HCT116 (cell line): ENCODE data around the gene MAPK1IP1L. TPM values are rescaled to one million over a fixed set of nuclear protein-coding genes. Genes with fewer than 3 reads are reported as not detected.

Experiments
- ATAC-seq: fragments of 200-7000 bp; cut with Tn5 transposase; 2 replicates; pipeline ENCODE4 v1.9.1; 2020; ENCODE audit warnings: mild to moderate bottlenecking, moderate library complexity
- BruUV-seq: library from RNA; stranded (reverse); fragments of 400-500 nt; replicated peaks from 2 replicates; lab custom pipeline; 2021; lab: Mats Ljungman, UMichigan
- CTCF ChIA-PET: fragments of 300-600 bp; sonication (Branson Sonifier 250); formaldehyde crosslinking; loops from one replicate; lab custom pipeline; 2021; ENCODE audit warnings: antibody characterized with exemption; lab: Charles Lee
- POLR2A ChIA-PET: fragments of 300-600, 350-600 bp; sonication (Branson Sonifier 250); formaldehyde crosslinking; loops from one replicate; lab custom pipeline; 2021; ENCODE audit warnings: antibody characterized with exemption; lab: Charles Lee
- RAD21 ChIA-PET, 2 experiments: fragments of 300-600 bp; sonication (Branson Sonifier 250); formaldehyde crosslinking; loops; one replicate each; lab custom pipeline; 2023; ENCODE audit warnings: low total read pairs in 2 of 2; ENCODE audit not compliant: uncharacterized antibody in 2 of 2, unreplicated experiment in 2 of 2, low non-redundant PET in 1 of 2; lab: Charles Lee
- DNase-seq: peaks from one replicate; pipeline ENCODE4 v3.0.0-alpha.2; 2010; ENCODE audit warnings: low read depth, low spot score
- H2AFZ ChIP-seq: fragments of 200-600 bp; shearing (Covaris generic), sonication (generic); 2 replicates; pipeline ENCODE4 v1.6.1; 2017; ENCODE audit warnings: low read depth, mixed run types, mixed read lengths, antibody characterized with exemption, low read length; ENCODE audit not compliant: poor library complexity, severe bottlenecking
- H3K27ac ChIP-seq: 2 replicates; pipeline ENCODE4 v1.5.1; 2012; ENCODE audit warnings: low read depth, low read length
- H3K27me3 ChIP-seq: fragments of 200-600 bp; sonication (generic); 2 replicates; pipeline ENCODE4 v1.6.1; 2016; ENCODE audit warnings: mixed run types, low read length, mixed read lengths; ENCODE audit not compliant: insufficient read depth
- H3K36me3 ChIP-seq, 2 experiments: fragments of 200-500 bp in 1 of 2; fragments of 200-600 bp in 1 of 2; sonication (Bioruptor generic) in 1 of 2; sonication (generic) in 1 of 2; 2 replicates each; pipeline versions ENCODE4 v1.5.1 to v1.6.1; 2014 to 2016; ENCODE audit warnings: low read length in 2 of 2, inconsistent platforms in 1 of 2, mixed read lengths in 1 of 2, mixed run types in 1 of 2; ENCODE audit not compliant: insufficient read depth in 2 of 2, control insufficient read depth in 1 of 2
- H3K4me1 ChIP-seq, 2 experiments: fragments of 200-600 bp in 1 of 2; sonication (generic) in 1 of 2; 2 replicates each; pipeline versions ENCODE4 v1.5.1 to v1.6.1; 2012 to 2017; ENCODE audit warnings: low read length in 2 of 2, inconsistent platforms in 1 of 2, mild to moderate bottlenecking in 1 of 2, mixed read lengths in 1 of 2, mixed run types in 1 of 2, moderate library complexity in 1 of 2; ENCODE audit not compliant: insufficient read depth in 2 of 2, control insufficient read depth in 1 of 2
- H3K4me2 ChIP-seq: fragments of 200-600 bp; sonication (generic); 2 replicates; pipeline ENCODE4 v1.6.1; 2017; ENCODE audit warnings: mixed run types, low read length, mixed read lengths
- H3K4me3 ChIP-seq, 2 experiments: fragments of 200-600 bp in 1 of 2; sonication (generic) in 1 of 2; replicated peaks in 1 of 2; 2 replicates each; pipeline ENCODE4 v1.5.1; 2011 to 2016; ENCODE audit warnings: low read length in 2 of 2, control low read depth in 1 of 2, low read depth in 1 of 2, mild to moderate bottlenecking in 1 of 2, mixed read lengths in 1 of 2, mixed run types in 1 of 2
- H3K79me2 ChIP-seq: fragments of 200-600 bp; sonication (generic); 2 replicates; pipeline ENCODE4 v1.6.1; 2017; ENCODE audit warnings: mild to moderate bottlenecking, mixed run types, low read length, moderate library complexity, mixed read lengths; ENCODE audit not compliant: insufficient read depth
- H3K9ac ChIP-seq: fragments of 200-600 bp; sonication (generic); 2 replicates; pipeline ENCODE4 v1.6.1; 2016; ENCODE audit warnings: low read length, mixed read lengths
- H3K9me2 ChIP-seq: fragments of 200-600 bp; sonication (generic), shearing (Covaris generic); 2 replicates; pipeline ENCODE4 v1.6.1; 2017; ENCODE audit warnings: mixed run types, mild to moderate bottlenecking, moderate library complexity; ENCODE audit not compliant: insufficient read depth
- H3K9me3 ChIP-seq, 2 experiments: fragments of 200-500 bp in 1 of 2; fragments of 200-600 bp in 1 of 2; sonication (Bioruptor generic) in 1 of 2; sonication (generic) in 1 of 2; 2 replicates each; pipeline ENCODE4 v1.6.1; 2014 to 2017; ENCODE audit warnings: low read length in 2 of 2, mixed read lengths in 2 of 2, inconsistent platforms in 1 of 2, low read depth in 1 of 2, mild to moderate bottlenecking in 1 of 2, mixed run types in 1 of 2, moderate library complexity in 1 of 2; ENCODE audit not compliant: control insufficient read depth in 1 of 2, insufficient read depth in 1 of 2
- H4K20me1 ChIP-seq: fragments of 200-600 bp; sonication (generic), shearing (Covaris generic); 2 replicates; pipeline ENCODE4 v1.6.1; 2017; ENCODE audit warnings: mixed run types, mild to moderate bottlenecking, moderate library complexity; ENCODE audit not compliant: insufficient read depth
- CBX3 ChIP-seq: IDR thresholded peaks from 2 replicates; pipeline ENCODE4 v1.6.1; 2012; ENCODE audit warnings: low read depth
- EGR1 ChIP-seq: IDR thresholded peaks from 2 replicates; pipeline ENCODE4 v1.6.1; 2012; ENCODE audit warnings: low read depth
- ELF1 ChIP-seq: IDR thresholded peaks from 2 replicates; pipeline ENCODE4 v1.6.1; 2012; ENCODE audit warnings: low read depth, borderline replicate concordance
- EZH2 ChIP-seq: fragments of 200-600 bp; sonication (generic); IDR thresholded peaks from 2 replicates; pipeline ENCODE4 v1.6.1; 2017; ENCODE audit warnings: antibody characterized with exemption, mixed run types
- FOSL1 ChIP-seq: IDR thresholded peaks from 2 replicates; pipeline ENCODE4 v1.6.1; 2012; ENCODE audit warnings: low read depth
- POLR2AphosphoS5 ChIP-seq: IDR thresholded peaks from 2 replicates; pipeline ENCODE4 v1.6.1; 2011; ENCODE audit warnings: mild to moderate bottlenecking, low read depth, low read length, moderate library complexity
- RAD21 ChIP-seq: IDR thresholded peaks from 2 replicates; pipeline ENCODE4 v1.6.1; 2012; ENCODE audit warnings: low read depth, mild to moderate bottlenecking
- SIN3A ChIP-seq: IDR thresholded peaks from 2 replicates; pipeline ENCODE4 v1.6.1; 2012; ENCODE audit warnings: low read depth
- SP1 ChIP-seq: IDR thresholded peaks from 2 replicates; pipeline ENCODE4 v1.6.1; 2012; ENCODE audit warnings: low read depth
- SRF ChIP-seq: IDR thresholded peaks from 2 replicates; pipeline ENCODE4 v1.6.1; 2012; ENCODE audit warnings: low read depth
- TCF7L2 ChIP-seq: IDR thresholded peaks from 2 replicates; pipeline ENCODE4 v1.7.0; 2011; ENCODE audit warnings: borderline replicate concordance, inconsistent platforms; ENCODE audit not compliant: insufficient read depth, insufficient read length; ENCODE audit errors: extremely low read depth
- YY1 ChIP-seq: IDR thresholded peaks from 2 replicates; pipeline ENCODE4 v1.6.1; 2011; ENCODE audit warnings: low read length, low read depth, moderate library complexity, mild to moderate bottlenecking; ENCODE audit not compliant: insufficient replicate concordance; ENCODE audit errors: extremely low read depth
- ZFX ChIP-seq: fragments of 450-650 bp; IDR thresholded peaks from 2 replicates; pipeline ENCODE4 v1.6.1; 2017
- ZNF274 ChIP-seq: fragments of 200-500 bp; sonication (Bioruptor generic); IDR thresholded peaks from 2 replicates; pipeline ENCODE4 v1.6.1; 2014; ENCODE audit warnings: mild to moderate bottlenecking, low read depth, low read length, inconsistent platforms
- intact Hi-C: fragments of 100-400 bp; cut with micrococcal nuclease; formaldehyde crosslinking; loops from 2 replicates; pipeline ENCODE4 v1.10.0; 2022
- total RNA-seq: library from RNA; stranded (reverse); gene quantifications from one replicate; pipeline ENCODE4 v1.2.1, GENCODE V29; 2021; ENCODE audit not compliant: unreplicated experiment
- TF ChIP-seq, protein P1 (sequence below): IDR thresholded peaks from 2 replicates; pipeline ENCODE4 v1.6.1; 2012
- TF ChIP-seq, protein P2 (sequence below): IDR thresholded peaks from 2 replicates; pipeline ENCODE4 v1.6.1; 2011; ENCODE audit warnings: mild to moderate bottlenecking, low read length, moderate library complexity; ENCODE audit not compliant: insufficient replicate concordance; ENCODE audit errors: extremely low read depth
- TF ChIP-seq, protein P3 (sequence below): IDR thresholded peaks from 2 replicates; pipeline ENCODE4 v1.6.1; 2012
- TF ChIP-seq, protein P4 (sequence below), 3 experiments: fragments of 200-600 bp in 1 of 3; sonication (generic) in 1 of 3; IDR thresholded peaks in 2 of 3; conservative IDR thresholded peaks in 1 of 3; 2 replicates each; pipeline ENCODE4 v1.5.1; 2012 to 2017; ENCODE audit warnings: low read depth in 2 of 3, low read length in 2 of 3, antibody characterized with exemption in 1 of 3, borderline replicate concordance in 1 of 3, control low read depth in 1 of 3, mild to moderate bottlenecking in 1 of 3, mixed read lengths in 1 of 3, mixed run types in 1 of 3, moderate library complexity in 1 of 3; ENCODE audit not compliant: insufficient read depth in 1 of 3

MAPK1IP1L gene
- total RNA-seq, 1 experiment from 2014 or later = 101 TPM

DNA sequence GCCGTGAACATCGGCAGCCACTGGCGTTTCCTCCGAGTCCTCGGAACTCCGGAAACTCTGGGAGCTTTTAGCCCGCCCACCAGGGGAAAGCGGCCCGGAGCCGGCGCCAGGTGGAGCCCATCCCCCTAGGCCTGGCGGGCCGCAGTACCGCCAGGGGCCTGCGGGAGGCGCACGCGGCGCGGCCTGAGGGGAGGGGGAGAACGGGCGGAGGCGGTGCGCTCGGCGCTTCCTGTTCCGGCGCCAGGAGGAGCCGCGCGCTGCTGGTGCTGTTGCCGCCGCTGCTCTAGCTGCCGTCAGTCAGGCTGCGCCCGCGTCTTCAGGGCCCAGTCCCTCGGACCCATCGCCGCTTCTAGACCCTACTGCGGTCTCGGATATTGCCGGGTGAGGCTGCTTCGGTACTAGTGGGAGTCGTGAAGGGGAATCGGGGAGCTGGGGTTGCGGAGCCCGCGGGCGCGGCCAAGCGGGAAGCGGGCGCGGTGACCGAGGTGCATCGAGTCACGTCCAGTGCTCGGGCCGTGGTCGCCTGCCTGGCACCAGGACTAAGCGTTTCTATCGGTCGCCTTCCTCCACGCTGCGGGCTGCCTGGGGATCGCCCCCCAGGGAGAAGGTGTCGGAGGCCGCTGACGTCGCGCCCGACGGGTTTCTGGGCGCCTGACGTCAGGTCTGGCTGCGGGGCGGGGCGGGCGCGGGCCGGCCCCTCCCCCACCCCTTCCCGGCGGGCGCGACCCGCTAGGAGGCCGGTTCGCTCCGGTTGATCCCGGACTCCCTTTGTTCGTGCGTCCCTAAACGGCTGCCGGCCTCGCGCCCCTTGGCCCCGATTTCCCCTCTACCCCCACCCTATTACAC, at the start of gene MAPK1IP1L (continued):
- TF ChIP-seq SP1 (peak; percentile 53), ZNF274 (no peak), EZH2 (no peak), RAD21 (peak; percentile 78), EGR1 (peak; percentile 89), YY1 (peak; percentile 78), POLR2AphosphoS5 (peak; percentile 98), FOSL1 (0 out of 2 replicates have a peak, but pooled peaks have one; percentile 9)

DNA sequence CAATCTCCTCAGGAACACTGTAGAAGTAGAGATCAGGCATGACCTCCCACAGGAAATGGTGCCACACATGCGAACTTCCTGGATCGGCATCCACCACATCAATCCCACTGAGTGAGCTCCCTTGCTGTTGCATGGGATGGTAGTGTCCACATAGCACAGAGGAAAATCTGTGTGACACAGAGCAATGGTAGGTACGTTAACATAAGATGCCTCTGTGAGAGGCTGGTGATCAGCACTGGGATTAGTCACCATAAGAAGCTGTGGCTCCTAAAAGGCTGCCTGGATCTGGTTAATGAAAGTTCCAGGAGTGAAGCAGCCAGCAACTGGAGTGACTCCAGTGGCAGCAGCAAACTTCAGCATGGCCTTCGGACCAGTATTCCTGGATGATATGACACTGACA, 46.4 kb upstream of the MAPK1IP1L start:
- ATAC-seq = no peak
- Histone ChIP-seq H3K79me2 (no peaks in the 10 kb centered on the region), H3K27me3 (no peaks in the 10 kb centered on the region), H3K27ac (no peak overlapping the region), H3K4me1 (no peaks in the 10 kb centered on the region), H2AFZ (no peak overlapping the region), H4K20me1 (no peaks in the 10 kb centered on the region), H3K9ac (no peak overlapping the region), H3K9me2 (no peaks in the 10 kb centered on the region), H3K4me3 (no peak overlapping the region), H3K36me3 (peaks cover 27 to 29% of the 10 kb centered on the region in 2 experiments; a peak in 3 of 4 replicates), H3K4me2 (no peak overlapping the region), H3K9me3 (no peaks in the 10 kb centered on the region)
- ChIA-PET RAD21 (no interaction called here), POLR2A (no interaction called here), CTCF (no interaction called here)
- BruUV-seq = no TSS peak
- intact Hi-C loops = no loop called here
- DNase-seq = no peak
- TF ChIP-seq, protein P1, sequence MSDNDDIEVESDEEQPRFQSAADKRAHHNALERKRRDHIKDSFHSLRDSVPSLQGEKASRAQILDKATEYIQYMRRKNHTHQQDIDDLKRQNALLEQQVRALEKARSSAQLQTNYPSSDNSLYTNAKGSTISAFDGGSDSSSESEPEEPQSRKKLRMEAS = no peak
- TF ChIP-seq, protein P2, sequence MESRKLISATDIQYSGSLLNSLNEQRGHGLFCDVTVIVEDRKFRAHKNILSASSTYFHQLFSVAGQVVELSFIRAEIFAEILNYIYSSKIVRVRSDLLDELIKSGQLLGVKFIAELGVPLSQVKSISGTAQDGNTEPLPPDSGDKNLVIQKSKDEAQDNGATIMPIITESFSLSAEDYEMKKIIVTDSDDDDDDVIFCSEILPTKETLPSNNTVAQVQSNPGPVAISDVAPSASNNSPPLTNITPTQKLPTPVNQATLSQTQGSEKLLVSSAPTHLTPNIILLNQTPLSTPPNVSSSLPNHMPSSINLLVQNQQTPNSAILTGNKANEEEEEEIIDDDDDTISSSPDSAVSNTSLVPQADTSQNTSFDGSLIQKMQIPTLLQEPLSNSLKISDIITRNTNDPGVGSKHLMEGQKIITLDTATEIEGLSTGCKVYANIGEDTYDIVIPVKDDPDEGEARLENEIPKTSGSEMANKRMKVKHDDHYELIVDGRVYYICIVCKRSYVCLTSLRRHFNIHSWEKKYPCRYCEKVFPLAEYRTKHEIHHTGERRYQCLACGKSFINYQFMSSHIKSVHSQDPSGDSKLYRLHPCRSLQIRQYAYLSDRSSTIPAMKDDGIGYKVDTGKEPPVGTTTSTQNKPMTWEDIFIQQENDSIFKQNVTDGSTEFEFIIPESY = no peak
- TF ChIP-seq RAD21 (no peak), SRF (no peak), SIN3A (no peak), ELF1 (no peak), CBX3 (no peak), POLR2AphosphoS5 (no peak), FOSL1 (no peak), YY1 (no peak), TCF7L2 (no peak), EZH2 (no peak), ZFX (no peak)
- TF ChIP-seq, protein P3, sequence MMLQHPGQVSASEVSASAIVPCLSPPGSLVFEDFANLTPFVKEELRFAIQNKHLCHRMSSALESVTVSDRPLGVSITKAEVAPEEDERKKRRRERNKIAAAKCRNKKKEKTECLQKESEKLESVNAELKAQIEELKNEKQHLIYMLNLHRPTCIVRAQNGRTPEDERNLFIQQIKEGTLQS = no peak
- TF ChIP-seq, protein P4, sequence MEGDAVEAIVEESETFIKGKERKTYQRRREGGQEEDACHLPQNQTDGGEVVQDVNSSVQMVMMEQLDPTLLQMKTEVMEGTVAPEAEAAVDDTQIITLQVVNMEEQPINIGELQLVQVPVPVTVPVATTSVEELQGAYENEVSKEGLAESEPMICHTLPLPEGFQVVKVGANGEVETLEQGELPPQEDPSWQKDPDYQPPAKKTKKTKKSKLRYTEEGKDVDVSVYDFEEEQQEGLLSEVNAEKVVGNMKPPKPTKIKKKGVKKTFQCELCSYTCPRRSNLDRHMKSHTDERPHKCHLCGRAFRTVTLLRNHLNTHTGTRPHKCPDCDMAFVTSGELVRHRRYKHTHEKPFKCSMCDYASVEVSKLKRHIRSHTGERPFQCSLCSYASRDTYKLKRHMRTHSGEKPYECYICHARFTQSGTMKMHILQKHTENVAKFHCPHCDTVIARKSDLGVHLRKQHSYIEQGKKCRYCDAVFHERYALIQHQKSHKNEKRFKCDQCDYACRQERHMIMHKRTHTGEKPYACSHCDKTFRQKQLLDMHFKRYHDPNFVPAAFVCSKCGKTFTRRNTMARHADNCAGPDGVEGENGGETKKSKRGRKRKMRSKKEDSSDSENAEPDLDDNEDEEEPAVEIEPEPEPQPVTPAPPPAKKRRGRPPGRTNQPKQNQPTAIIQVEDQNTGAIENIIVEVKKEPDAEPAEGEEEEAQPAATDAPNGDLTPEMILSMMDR (IDR thresholded peaks at IDR 0.05 in 2 of 3, conservative IDR thresholded peaks at IDR 0.05 in 1 of 3; ENCODE audit: borderline replicate concordance in 1 of 3, insufficient read depth in 1 of 3, low read depth in 2 of 3, low read length in 2 of 3) = no peak
